Activated naive CD4-positive, alpha-beta T cell treated with anti-CD3 and anti-CD28 coated beads, Interleukin-2, amount 10 ng/mL, durations not matched to agents 7 days and 5 days (primary cell): ENCODE results near the gene TBC1D4.
"Not testable (repeated sequence)": the region's sequence is repeated elsewhere in the genome, so short reads cannot be mapped to it uniquely, and the experiment has no call there.

Experiments used
- CTCF ChIA-PET: fragments of 350-600 bp; sonication (Branson Sonifier 250); formaldehyde crosslinking; loops from one replicate; lab custom pipeline; 2021; ENCODE audit warnings: antibody characterized with exemption; lab: Charles Lee
- DNase-seq: peaks from one replicate; pipeline ENCODE4 v3.0.0-alpha.2; 2020
- H3K27ac Mint-ChIP-seq: one replicate; pipeline ENCODE4 v1.8.0; 2021; ENCODE audit warnings: mild to moderate bottlenecking, moderate library complexity, mixed read lengths
- H3K27me3 Mint-ChIP-seq: one replicate; pipeline ENCODE4 v1.8.0; 2021; ENCODE audit warnings: mild to moderate bottlenecking, mixed read lengths
- H3K36me3 Mint-ChIP-seq: one replicate; pipeline ENCODE4 v1.8.0; 2021; ENCODE audit warnings: mixed read lengths
- H3K4me1 Mint-ChIP-seq: one replicate; pipeline ENCODE4 v1.8.0; 2021; ENCODE audit warnings: mixed read lengths
- H3K4me3 Mint-ChIP-seq: one replicate; pipeline ENCODE4 v1.8.0; 2021; ENCODE audit warnings: mild to moderate bottlenecking, moderate library complexity, mixed read lengths
- H3K9me3 Mint-ChIP-seq: one replicate; pipeline ENCODE4 v1.8.0; 2021; ENCODE audit warnings: mixed read lengths

TBC1D4 gene

DNA sequence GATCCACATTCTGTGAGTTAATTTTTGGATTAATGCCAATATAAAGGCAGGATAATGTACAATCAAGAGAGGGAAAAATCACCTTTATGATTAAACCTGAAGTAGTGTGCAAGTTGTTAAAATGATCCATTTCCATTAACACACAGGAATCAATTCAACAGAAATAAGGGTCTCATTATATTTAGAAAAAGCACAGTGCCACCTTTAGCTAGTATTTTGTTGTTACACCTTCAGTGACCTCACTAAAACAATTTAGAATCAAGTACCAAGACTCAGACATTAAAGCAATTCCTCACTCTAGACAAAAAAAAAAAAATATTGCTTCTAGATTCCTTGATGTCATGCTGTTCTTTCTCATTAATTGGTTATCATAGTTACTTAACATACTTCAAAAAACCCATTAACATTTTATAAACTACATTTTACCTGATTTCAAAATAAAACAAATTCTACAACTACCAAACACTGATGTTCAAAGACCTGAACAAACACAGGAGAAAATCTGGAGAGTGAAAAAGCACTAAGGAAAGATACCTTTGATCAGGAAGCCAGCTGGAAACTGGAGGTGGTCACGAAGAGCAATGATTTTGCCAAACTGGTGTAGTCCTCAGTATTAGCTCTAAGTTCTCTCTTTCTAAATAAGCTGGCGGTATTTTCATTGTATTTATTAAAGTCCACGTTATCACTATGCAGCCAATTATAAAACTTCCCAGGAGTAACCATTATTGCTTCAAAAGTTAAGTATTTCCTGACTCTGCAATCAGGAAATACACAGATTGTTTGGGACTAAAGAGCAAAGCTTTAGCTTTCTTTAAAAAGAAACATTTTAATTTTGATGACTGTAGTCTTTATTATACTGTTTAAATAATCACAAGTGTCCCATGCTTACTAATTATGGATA is 115.3 kb downstream of the TBC1D4 start:
- Mint-ChIP-seq H3K9me3 (no peaks in the 10 kb centered on the region), H3K27me3 (peaks cover 5% of the 10 kb centered on the region), H3K4me3 (no peak overlapping the region), H3K27ac (no peak overlapping the region), H3K36me3 (no peaks in the 10 kb centered on the region), H3K4me1 (peaks cover 10% of the 10 kb centered on the region)
- DNase-seq: no peak
- CTCF ChIA-PET: interaction anchor here (1.0 to 2.3 kb wide), 6 partner anchors 10 to 171 kb away, joined by 3 to 9 read pairs (median 5); partner anchors contain the start of gene COMMD6

- H3K27me3 Mint-ChIP-seq: peaks cover 5% of the 10 kb centered on the region
- no peak for DNase-seq
- CTCF ChIA-PET: interaction anchor here (1.2 to 2.3 kb wide), 4 partner anchors 13 to 172 kb away, joined by 3 to 9 read pairs (median 4); partner anchors contain the start of gene COMMD6
- H3K36me3 Mint-ChIP-seq: no peaks in the 10 kb centered on the region
- no peaks in the 10 kb centered on the region for H3K9me3 Mint-ChIP-seq
- peak overlapping the region; percentile 2 for H3K27ac Mint-ChIP-seq
- peaks cover 10% of the 10 kb centered on the region for H3K4me1 Mint-ChIP-seq
- H3K4me3 Mint-ChIP-seq: no peak overlapping the region
These were observed 116.2 kb downstream of the TBC1D4 start for GRCh38 chr13:75365724-75366173.

GRCh38 chr13:75364131-75364713 is 117.7 kb downstream of the TBC1D4 start:
- Mint-ChIP-seq H3K4me1 (peaks cover 10% of the 10 kb centered on the region), H3K27ac (no peak overlapping the region), H3K4me3 (no peak overlapping the region), H3K36me3 (no peaks in the 10 kb centered on the region), H3K9me3 (no peaks in the 10 kb centered on the region), H3K27me3 (peaks cover 5% of the 10 kb centered on the region)
- CTCF ChIA-PET: no interaction called here
- no peak for DNase-seq

DNA sequence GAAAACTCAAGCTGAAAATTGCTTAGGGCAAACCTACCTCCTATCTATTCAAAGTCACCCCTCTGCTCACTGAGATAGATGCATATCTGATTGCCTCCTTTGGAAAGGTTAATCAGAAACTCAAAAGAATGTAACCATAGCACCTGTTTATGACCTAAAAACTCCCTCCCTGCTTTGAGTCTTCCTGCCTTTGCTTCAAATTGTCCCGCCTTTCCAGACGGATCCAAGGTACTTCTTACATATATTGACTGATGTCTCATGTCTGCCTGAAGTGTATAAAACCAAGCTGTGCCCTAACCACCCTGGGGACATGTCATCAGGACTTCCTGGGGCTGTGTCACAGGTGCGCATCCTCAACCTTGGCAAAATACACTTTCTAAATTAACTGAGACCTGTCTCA is 118.6 kb downstream of the TBC1D4 start:
- peaks cover 10% of the 10 kb centered on the region for H3K4me1 Mint-ChIP-seq
- no peaks in the 10 kb centered on the region for H3K9me3 Mint-ChIP-seq
- no peak overlapping the region for H3K4me3 Mint-ChIP-seq
- DNase-seq: no peak
- H3K27me3 Mint-ChIP-seq: no peaks in the 10 kb centered on the region
- no peak overlapping the region for H3K27ac Mint-ChIP-seq
- no peaks in the 10 kb centered on the region for H3K36me3 Mint-ChIP-seq
- CTCF ChIA-PET: no interaction called here

- H3K36me3 Mint-ChIP-seq: no peaks in the 10 kb centered on the region
- CTCF ChIA-PET: no interaction called here
- H3K27ac Mint-ChIP-seq: no peak overlapping the region
- peaks cover 13% of the 10 kb centered on the region for H3K4me1 Mint-ChIP-seq
- H3K9me3 Mint-ChIP-seq: no peaks in the 10 kb centered on the region
- DNase-seq: no peak
- no peaks in the 10 kb centered on the region for H3K27me3 Mint-ChIP-seq
- no peak overlapping the region for H3K4me3 Mint-ChIP-seq
These were observed 119.9 kb downstream of the TBC1D4 start for GRCh38 chr13:75362026-75362425.

DNA sequence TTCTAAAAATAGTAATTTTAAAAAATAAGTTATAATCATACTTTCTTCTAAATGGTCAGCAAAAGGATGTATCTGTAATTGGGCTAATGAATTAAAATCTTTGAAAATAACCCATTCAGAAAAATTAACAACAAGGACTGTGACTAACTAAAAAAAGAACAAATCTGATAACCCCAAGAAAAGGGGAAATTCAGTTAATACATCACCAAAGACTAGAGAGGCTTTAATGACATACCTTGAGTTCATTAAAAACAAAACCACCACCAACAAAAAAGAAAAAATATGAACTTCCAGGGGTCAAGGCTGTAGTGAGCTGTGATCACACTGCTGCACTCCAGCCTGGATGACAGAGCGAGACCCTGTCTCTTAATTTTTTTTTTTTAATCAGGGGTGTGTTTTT is 121.8 kb downstream of the TBC1D4 start:
- no peak overlapping the region for H3K27ac Mint-ChIP-seq
- H3K9me3 Mint-ChIP-seq: no peaks in the 10 kb centered on the region
- DNase-seq: no peak
- no peak overlapping the region for H3K4me3 Mint-ChIP-seq
- H3K27me3 Mint-ChIP-seq: no peaks in the 10 kb centered on the region
- H3K4me1 Mint-ChIP-seq: peaks cover 4% of the 10 kb centered on the region
- CTCF ChIA-PET: interaction anchor here (0.6 to 3.3 kb wide), 2 partner anchors 33 to 60 kb away, joined by 3 to 17 read pairs; no protein-coding TSS in a partner anchor
- H3K36me3 Mint-ChIP-seq: no peaks in the 10 kb centered on the region

DNA sequence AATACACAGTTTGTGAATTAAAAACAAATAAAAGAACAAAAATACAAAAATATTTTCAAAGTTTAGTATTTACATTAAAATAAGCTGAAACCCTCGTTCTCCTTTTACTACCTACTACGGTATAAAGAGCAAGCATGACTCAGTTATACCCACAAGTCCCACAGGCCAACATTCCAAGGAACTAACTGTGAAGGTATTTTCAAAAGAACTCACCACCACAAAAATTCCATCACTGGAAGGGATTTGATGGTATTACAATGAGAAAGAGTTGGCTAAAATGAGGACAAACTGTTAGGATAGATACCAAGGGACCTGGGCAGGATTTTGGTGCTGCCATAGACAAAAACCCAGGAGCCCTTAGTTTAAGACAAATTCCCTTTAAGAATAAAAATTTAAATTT is 122.7 kb downstream of the TBC1D4 start:
- CTCF ChIA-PET: interaction anchor here (3.3 kb wide), 1 partner anchor 32 kb away, joined by 17 read pairs; no protein-coding TSS in a partner anchor
- no peak for DNase-seq
- no peak overlapping the region for H3K4me3 Mint-ChIP-seq
- H3K36me3 Mint-ChIP-seq: no peaks in the 10 kb centered on the region
- no peaks in the 10 kb centered on the region for H3K9me3 Mint-ChIP-seq
- no peak overlapping the region for H3K27ac Mint-ChIP-seq
- no peaks in the 10 kb centered on the region for H3K27me3 Mint-ChIP-seq
- peaks cover 3% of the 10 kb centered on the region for H3K4me1 Mint-ChIP-seq

GRCh38 chr13:75357576-75358289 is 124.2 kb downstream of the TBC1D4 start:
- Mint-ChIP-seq H3K36me3 (no peaks in the 10 kb centered on the region), H3K4me3 (no peak overlapping the region), H3K4me1 (peaks cover 3% of the 10 kb centered on the region), H3K27me3 (no peaks in the 10 kb centered on the region), H3K27ac (no peak overlapping the region), H3K9me3 (no peaks in the 10 kb centered on the region)
- DNase-seq: peak; percentile 53
- CTCF ChIA-PET: interaction anchor here (0.7 to 3.3 kb wide), 3 partner anchors 15 to 51 kb away, joined by 3 to 17 read pairs (median 4); no protein-coding TSS in a partner anchor

- CTCF ChIA-PET: no interaction called here
- Mint-ChIP-seq H3K4me3 (no peak overlapping the region), H3K9me3 (no peaks in the 10 kb centered on the region), H3K36me3 (no peaks in the 10 kb centered on the region), H3K4me1 (peaks cover 3% of the 10 kb centered on the region), H3K27me3 (no peaks in the 10 kb centered on the region), H3K27ac (no peak overlapping the region)
- no peak for DNase-seq
These were observed 125.5 kb downstream of the TBC1D4 start for GRCh38 chr13:75356421-75356820.

GRCh38 chr13:75355609-75356008 is 126.4 kb downstream of the TBC1D4 start:
- Mint-ChIP-seq H3K9me3 (no peaks in the 10 kb centered on the region), H3K4me1 (peaks cover 3% of the 10 kb centered on the region), H3K27ac (no peak overlapping the region), H3K27me3 (no peaks in the 10 kb centered on the region), H3K4me3 (no peak overlapping the region), H3K36me3 (no peaks in the 10 kb centered on the region)
- no peak for DNase-seq
- CTCF ChIA-PET: no interaction called here

DNA sequence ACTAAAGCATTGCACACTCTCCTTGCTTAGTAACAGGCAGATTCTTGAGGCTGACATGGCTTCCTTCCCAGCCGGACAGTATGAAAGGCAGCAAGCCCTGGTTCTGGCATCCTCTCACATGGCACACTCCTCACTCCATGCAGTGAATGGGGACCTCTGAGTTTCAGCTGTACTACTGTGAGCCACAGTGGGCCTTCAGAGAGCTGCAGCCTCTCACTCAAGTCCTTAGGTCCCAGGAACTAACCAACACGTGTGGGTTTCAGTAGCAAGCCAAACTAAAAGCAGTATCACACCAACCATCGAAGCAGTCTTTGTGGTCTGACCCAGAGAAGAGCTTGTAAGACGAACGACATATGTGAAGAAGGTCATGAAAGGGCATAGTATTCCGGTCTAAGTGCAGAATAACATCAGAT is 128.2 kb downstream of the TBC1D4 start:
- no peaks in the 10 kb centered on the region for H3K36me3 Mint-ChIP-seq
- CTCF ChIA-PET: no interaction called here
- no peak overlapping the region for H3K4me3 Mint-ChIP-seq
- no peak for DNase-seq
- no peak overlapping the region for H3K27ac Mint-ChIP-seq
- H3K27me3 Mint-ChIP-seq: no peaks in the 10 kb centered on the region
- H3K4me1 Mint-ChIP-seq: peaks cover 3% of the 10 kb centered on the region
- no peaks in the 10 kb centered on the region for H3K9me3 Mint-ChIP-seq

DNA sequence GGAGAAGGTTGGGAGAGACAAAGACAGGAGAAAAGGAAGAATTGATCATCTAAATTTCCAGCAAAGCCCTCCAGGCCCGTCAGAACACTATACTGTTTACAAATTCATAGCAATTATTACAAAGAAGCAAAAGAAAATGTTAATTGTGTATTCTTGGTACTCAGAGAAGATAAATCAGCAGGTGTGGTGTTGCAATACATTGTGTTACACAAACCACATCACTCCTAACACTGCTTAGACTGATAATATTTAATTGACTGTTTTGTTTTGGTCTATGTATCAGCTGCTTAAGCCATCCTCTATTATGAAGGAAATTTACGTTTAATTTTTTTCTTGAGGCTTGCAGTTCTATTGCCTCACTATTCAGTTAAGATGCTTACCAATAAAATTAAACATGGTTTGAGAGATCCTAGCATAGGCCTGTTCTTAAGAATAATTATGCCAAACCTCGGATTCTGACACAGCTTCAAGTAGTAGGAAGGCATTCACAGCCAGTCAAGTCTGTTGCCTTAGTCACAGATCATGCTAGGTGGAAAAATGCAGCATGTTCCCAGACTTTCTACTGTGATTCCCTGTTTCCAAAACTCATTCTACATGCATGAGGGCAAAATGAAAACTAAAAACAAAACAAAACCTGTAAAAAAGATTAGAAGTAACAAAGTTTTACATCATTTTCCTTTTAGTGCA is 129.2 kb downstream of the TBC1D4 start:
- Mint-ChIP-seq H3K36me3 (no peaks in the 10 kb centered on the region), H3K4me1 (no peaks in the 10 kb centered on the region), H3K9me3 (no peaks in the 10 kb centered on the region), H3K27me3 (no peaks in the 10 kb centered on the region), H3K4me3 (no peak overlapping the region), H3K27ac (no peak overlapping the region)
- CTCF ChIA-PET: no interaction called here
- no peak for DNase-seq

GRCh38 chr13:75351538-75351937 is 130.4 kb downstream of the TBC1D4 start:
- not testable (repeated sequence) for H3K9me3 Mint-ChIP-seq

More at GRCh38 chr13:75351538-75351937, 130.4 kb downstream of the TBC1D4 start:
- H3K27ac Mint-ChIP-seq, H3K4me3 Mint-ChIP-seq, CTCF ChIA-PET, H3K4me1 Mint-ChIP-seq, H3K27me3 Mint-ChIP-seq, H3K36me3 Mint-ChIP-seq, DNase-seq: not testable (repeated sequence)
